ENCODE results near the gene DIS3L2. TPM values are rescaled to one million over a fixed set of nuclear protein-coding genes. Genes with fewer than 3 reads are reported as not detected.

Gene DIS3L2
- total RNA-seq, 4 donors from 2014 or later, result 52.8 to 74.9 (median 61.8) TPM

- H3K4me1 ChIP-seq, result no peaks in the 10 kb centered on the region
- H3K27ac ChIP-seq, result no peak overlapping the region
- H3K27me3 ChIP-seq, result no peaks in the 10 kb centered on the region
- no peak overlapping the region for H3K4me3 ChIP-seq
- H3K36me3 ChIP-seq, result peaks cover 0 to 60% (median 0%) of the 10 kb centered on the region in 3 donors
- no peak for TF ChIP-seq EP300 (IDR thresholded peaks at IDR 0.05)
- no peak for TF ChIP-seq CTCF (IDR thresholded peaks at IDR 0.05)
- TF ChIP-seq POLR2A (IDR thresholded peaks at IDR 0.05), result no peak
- peaks cover 0 to 46% (median 9%) of the 10 kb centered on the region in 4 donors for H3K9me3 ChIP-seq
- no peak for DNase-seq (ENCODE audit: low spot score in 2 of 2)
Observed at GRCh38 chr2:232094883-232095282, 133.4 kb downstream of the DIS3L2 start.

- TF ChIP-seq EP300 (IDR thresholded peaks at IDR 0.05) (no peak), CTCF (IDR thresholded peaks at IDR 0.05) (no peak), POLR2A (IDR thresholded peaks at IDR 0.05) (no peak)
- Histone ChIP-seq H3K27ac (no peak overlapping the region), H3K4me1 (no peaks in the 10 kb centered on the region), H3K27me3 (no peaks in the 10 kb centered on the region), H3K36me3 (peaks cover 0 to 46% (median 0%) of the 10 kb centered on the region in 3 donors), H3K9me3 (peaks cover 0 to 56% (median 7%) of the 10 kb centered on the region in 4 donors), H3K4me3 (no peak overlapping the region)
- 82 to 100% methylated on average over 1 of the region's 1 CpG for WGBS, 2 donors
- DNase-seq (ENCODE audit: low spot score in 2 of 2), result no peak
Observed at GRCh38 chr2:232097260-232097659, 135.7 kb downstream of the DIS3L2 start.

GRCh38 chr2:232097758-232098157 lies 136.2 kb downstream of the DIS3L2 start:
- TF ChIP-seq POLR2A (IDR thresholded peaks at IDR 0.05), result no peak
- TF ChIP-seq CTCF (IDR thresholded peaks at IDR 0.05), result no peak
- no peak for TF ChIP-seq EP300 (IDR thresholded peaks at IDR 0.05)
- Histone ChIP-seq H3K36me3 (peaks cover 0 to 45% (median 0%) of the 10 kb centered on the region in 3 donors), H3K27ac (no peak overlapping the region), H3K9me3 (peaks cover 0 to 54% (median 7%) of the 10 kb centered on the region in 4 donors), H3K4me3 (no peak overlapping the region), H3K27me3 (no peaks in the 10 kb centered on the region), H3K4me1 (peaks cover 0 to 3% (median 0%) of the 10 kb centered on the region in 4 donors)
- no peak for DNase-seq (ENCODE audit: low spot score in 2 of 2)
- WGBS, 2 donors, result 91 to 98% methylated on average over 6 of the region's 6 CpGs

GRCh38 chr2:232102380-232102779 lies 140.9 kb downstream of the DIS3L2 start:
- H3K9me3 ChIP-seq, result peaks cover 0 to 20% (median 0%) of the 10 kb centered on the region in 4 donors
- no peak for TF ChIP-seq EP300 (IDR thresholded peaks at IDR 0.05)
- TF ChIP-seq CTCF (IDR thresholded peaks at IDR 0.05), result no peak
- TF ChIP-seq POLR2A (IDR thresholded peaks at IDR 0.05), result no peak
- H3K36me3 ChIP-seq, result peaks cover 0 to 16% (median 0%) of the 10 kb centered on the region in 3 donors
- no peak for DNase-seq (ENCODE audit: low spot score in 2 of 2)
- no peak overlapping the region for H3K27ac ChIP-seq
- H3K27me3 ChIP-seq, result no peaks in the 10 kb centered on the region
- H3K4me1 ChIP-seq, result peaks cover 0 to 18% (median 0%) of the 10 kb centered on the region in 4 donors
- H3K4me3 ChIP-seq, result no peak overlapping the region
- WGBS, 2 donors, result 84 to 88% methylated on average over 4 of the region's 4 CpGs

GRCh38 chr2:232103140-232103737 lies 141.7 kb downstream of the DIS3L2 start:
- Histone ChIP-seq H3K4me3 (no peak overlapping the region), H3K9me3 (peaks cover 0 to 16% (median 0%) of the 10 kb centered on the region in 4 donors), H3K27me3 (no peaks in the 10 kb centered on the region), H3K4me1 (peaks cover 0 to 18% (median 0%) of the 10 kb centered on the region in 4 donors), H3K36me3 (peaks cover 0 to 7% (median 0%) of the 10 kb centered on the region in 3 donors), H3K27ac (no peak overlapping the region)
- 63 to 65% methylated on average over 2 of the region's 2 CpGs for WGBS, 2 donors
- TF ChIP-seq EP300 (IDR thresholded peaks at IDR 0.05) (no peak), POLR2A (IDR thresholded peaks at IDR 0.05) (no peak), CTCF (IDR thresholded peaks at IDR 0.05) (no peak)
- no peak for DNase-seq (ENCODE audit: low spot score in 2 of 2)
